DND-41 (cell line): ENCODE measurements around the gene SOX5.
"Not testable (repeated sequence)": the region's sequence is repeated elsewhere in the genome, so short reads cannot be mapped to it uniquely, and the experiment has no call there.

Source experiments
- EZH2 ChIP-seq: IDR thresholded peaks from 3 replicates; pipeline ENCODE4 v1.6.1; 2012; ENCODE audit warnings: borderline replicate concordance, low read depth, mild to moderate bottlenecking, moderate library complexity, low read length, inconsistent platforms; ENCODE audit not compliant: severe bottlenecking
- TF ChIP-seq, protein P1 (sequence below): IDR thresholded peaks from 2 replicates; pipeline ENCODE4 v1.5.1; 2012; ENCODE audit warnings: borderline replicate concordance, low read length, moderate library complexity, mild to moderate bottlenecking; ENCODE audit not compliant: poor library complexity, severe bottlenecking; ENCODE audit errors: extremely low read depth

DNA sequence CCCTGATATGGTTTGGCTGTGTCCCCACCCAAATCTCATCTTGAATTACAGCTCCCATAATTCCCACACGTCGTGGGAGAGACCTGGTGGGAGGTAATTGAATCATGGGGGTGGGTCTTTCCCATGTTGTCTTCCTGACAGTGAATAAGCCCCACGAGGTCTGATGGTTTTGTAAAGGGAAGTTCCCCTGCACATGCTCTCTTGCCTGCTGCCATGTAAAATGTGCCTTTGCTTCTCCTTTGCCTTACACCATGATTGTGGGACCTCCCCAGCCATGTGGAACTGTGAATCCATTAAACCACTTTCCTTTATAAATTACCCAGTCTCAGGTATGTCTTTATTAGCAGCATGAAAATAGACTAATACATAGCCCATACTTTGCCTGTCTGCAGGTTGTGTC lies 458.4 kb downstream of the SOX5 start:
- TF ChIP-seq, protein P1, sequence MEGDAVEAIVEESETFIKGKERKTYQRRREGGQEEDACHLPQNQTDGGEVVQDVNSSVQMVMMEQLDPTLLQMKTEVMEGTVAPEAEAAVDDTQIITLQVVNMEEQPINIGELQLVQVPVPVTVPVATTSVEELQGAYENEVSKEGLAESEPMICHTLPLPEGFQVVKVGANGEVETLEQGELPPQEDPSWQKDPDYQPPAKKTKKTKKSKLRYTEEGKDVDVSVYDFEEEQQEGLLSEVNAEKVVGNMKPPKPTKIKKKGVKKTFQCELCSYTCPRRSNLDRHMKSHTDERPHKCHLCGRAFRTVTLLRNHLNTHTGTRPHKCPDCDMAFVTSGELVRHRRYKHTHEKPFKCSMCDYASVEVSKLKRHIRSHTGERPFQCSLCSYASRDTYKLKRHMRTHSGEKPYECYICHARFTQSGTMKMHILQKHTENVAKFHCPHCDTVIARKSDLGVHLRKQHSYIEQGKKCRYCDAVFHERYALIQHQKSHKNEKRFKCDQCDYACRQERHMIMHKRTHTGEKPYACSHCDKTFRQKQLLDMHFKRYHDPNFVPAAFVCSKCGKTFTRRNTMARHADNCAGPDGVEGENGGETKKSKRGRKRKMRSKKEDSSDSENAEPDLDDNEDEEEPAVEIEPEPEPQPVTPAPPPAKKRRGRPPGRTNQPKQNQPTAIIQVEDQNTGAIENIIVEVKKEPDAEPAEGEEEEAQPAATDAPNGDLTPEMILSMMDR: not testable (repeated sequence)
- not testable (repeated sequence) for TF ChIP-seq EZH2
